Smooth muscle cell (in vitro differentiated cells): ENCODE results near the gene PEX12. TPM values are rescaled to one million over a fixed set of nuclear protein-coding genes. Genes with fewer than 3 reads are reported as not detected.
"Not testable (repeated sequence)": the region's sequence is repeated elsewhere in the genome, so short reads cannot be mapped to it uniquely, and the experiment has no call there.

ENCODE experiments used
- DNase-seq: peaks from one replicate; lab custom pipeline; 2025; ENCODE audit not compliant: unreplicated experiment; lab: John Stamatoyannopoulos, UW
- H2AFZ ChIP-seq: fragments of 200-600 bp; sonication (generic); 2 replicates; pipeline ENCODE4 v1.6.0; 2016; ENCODE audit warnings: antibody characterized with exemption, low read depth, mild to moderate bottlenecking
- H3F3A ChIP-seq: fragments of 200-600 bp; sonication (generic); 2 replicates; pipeline ENCODE4 v1.6.0; 2017; ENCODE audit warnings: antibody characterized with exemption, low read depth
- H3K27ac ChIP-seq: fragments of 200-600 bp; sonication (generic); 2 replicates; pipeline ENCODE4 v1.5.1; 2016; ENCODE audit warnings: low read depth, mild to moderate bottlenecking
- H3K27me3 ChIP-seq: fragments of 200-600 bp; sonication (generic); 2 replicates; pipeline ENCODE4 v1.6.1; 2016; ENCODE audit warnings: low read depth, mild to moderate bottlenecking
- H3K36me3 ChIP-seq: fragments of 200-600 bp; sonication (generic); 2 replicates; pipeline ENCODE4 v1.5.1; 2016; ENCODE audit warnings: low read depth
- H3K4me1 ChIP-seq: fragments of 200-600 bp; sonication (generic); 2 replicates; pipeline ENCODE4 v1.5.1; 2016; ENCODE audit warnings: low read depth
- H3K4me2 ChIP-seq: fragments of 200-600 bp; sonication (generic); 2 replicates; pipeline ENCODE4 v1.6.0; 2016; ENCODE audit warnings: mild to moderate bottlenecking
- H3K4me3 ChIP-seq: fragments of 200-600 bp; sonication (generic); 2 replicates; pipeline ENCODE4 v1.5.1; 2016; ENCODE audit warnings: mild to moderate bottlenecking
- H3K79me2 ChIP-seq: fragments of 200-600 bp; sonication (generic); 2 replicates; pipeline ENCODE4 v1.6.0; 2016; ENCODE audit warnings: low read depth, mild to moderate bottlenecking
- H3K9ac ChIP-seq: fragments of 200-600 bp; sonication (generic); 2 replicates; pipeline ENCODE4 v1.6.0; 2016; ENCODE audit warnings: low read depth
- H3K9me3 ChIP-seq: fragments of 200-600 bp; sonication (generic); replicated peaks from 2 replicates; pipeline ENCODE4 v1.5.1; 2016; ENCODE audit warnings: low read depth
- H4K20me1 ChIP-seq: fragments of 200-600 bp; sonication (generic); 2 replicates; pipeline ENCODE4 v1.6.0; 2016; ENCODE audit warnings: low read depth
- CTCF ChIP-seq: fragments of 200-600 bp; sonication (generic); IDR thresholded peaks from 2 replicates; pipeline ENCODE4 v1.5.1; 2017; ENCODE audit warnings: borderline replicate concordance, mild to moderate bottlenecking, antibody characterized with exemption; ENCODE audit not compliant: insufficient read depth, poor library complexity, severe bottlenecking
- WGBS: methylation state at CpG from one replicate; pipeline ENCODE4 v1.1.7; 2016; ENCODE audit warnings: low lambda C conversion rate; 5-methylcytosine and 5-hydroxymethylcytosine counted together
- polyA plus RNA-seq: library from polyadenylated mRNA; unstranded; fragments of >200 nt; fragmentation: Nextera tagmentation; extraction: Ambion mirVana; gene quantifications from 2 replicates; pipeline ENCODE4 v1.2.1, GENCODE V29; 2016
- total RNA-seq: library from RNA; depleted of rRNA; stranded (reverse); fragments of >200 nt; gene quantifications from 2 replicates; pipeline ENCODE4 v1.2.3, GENCODE V29; 2014

Gene PEX12
- total and polyA plus RNA-seq, 2 experiments from 2014 or later = 2.8 to 8.6 TPM

- H3K4me2 ChIP-seq = no peak overlapping the region
- no peak overlapping the region for H3K4me3 ChIP-seq
- H3K4me1 ChIP-seq = no peaks in the 10 kb centered on the region
- TF ChIP-seq CTCF = no peak
- WGBS = 77% methylated on average over 2 of the region's 2 CpGs
- H4K20me1 ChIP-seq = peaks cover 62% of the 10 kb centered on the region
- H3K27ac ChIP-seq = no peak overlapping the region
- H2AFZ ChIP-seq = no peak overlapping the region
- H3K36me3 ChIP-seq = no peaks in the 10 kb centered on the region
- DNase-seq = no peak
- peaks cover 16% of the 10 kb centered on the region for H3K79me2 ChIP-seq
- no peaks in the 10 kb centered on the region for H3F3A ChIP-seq
- H3K27me3 ChIP-seq = no peaks in the 10 kb centered on the region
- no peak overlapping the region for H3K9ac ChIP-seq
- no peaks in the 10 kb centered on the region for H3K9me3 ChIP-seq
These were observed 39.1 kb upstream of the PEX12 start for GRCh38 chr17:35617505-35617904.

GRCh38 chr17:35616536-35616935 lies 38.2 kb upstream of the PEX12 start:
- no peak overlapping the region for H3K4me2 ChIP-seq
- peaks cover 70% of the 10 kb centered on the region for H4K20me1 ChIP-seq
- no peak for DNase-seq
- H3K9me3 ChIP-seq = no peaks in the 10 kb centered on the region
- TF ChIP-seq CTCF = no peak
- WGBS = 94% methylated on average over 7 of the region's 7 CpGs
- H3K4me3 ChIP-seq = no peak overlapping the region
- H3K79me2 ChIP-seq = peaks cover 16% of the 10 kb centered on the region
- H3K27ac ChIP-seq = no peak overlapping the region
- H3F3A ChIP-seq = peaks cover 4% of the 10 kb centered on the region
- no peaks in the 10 kb centered on the region for H3K4me1 ChIP-seq
- no peaks in the 10 kb centered on the region for H3K36me3 ChIP-seq
- no peaks in the 10 kb centered on the region for H3K27me3 ChIP-seq
- no peak overlapping the region for H2AFZ ChIP-seq
- H3K9ac ChIP-seq = no peak overlapping the region

- H3K4me1 ChIP-seq = no peaks in the 10 kb centered on the region
- no peak for TF ChIP-seq CTCF
- H3K9me3 ChIP-seq = no peaks in the 10 kb centered on the region
- DNase-seq = no peak
- H3K27me3 ChIP-seq = no peaks in the 10 kb centered on the region
- H3K27ac ChIP-seq = no peak overlapping the region
- WGBS = 92% methylated on average over 3 of the region's 3 CpGs
- H3K9ac ChIP-seq = no peak overlapping the region
- H3F3A ChIP-seq = peaks cover 4% of the 10 kb centered on the region
- no peak overlapping the region for H3K4me2 ChIP-seq
- H3K36me3 ChIP-seq = no peaks in the 10 kb centered on the region
- H3K4me3 ChIP-seq = no peak overlapping the region
- peaks cover 68% of the 10 kb centered on the region for H4K20me1 ChIP-seq
- H3K79me2 ChIP-seq = peaks cover 16% of the 10 kb centered on the region
- H2AFZ ChIP-seq = no peak overlapping the region
These were observed 36.4 kb upstream of the PEX12 start for GRCh38 chr17:35614810-35615209.

GRCh38 chr17:35612924-35613521 lies 34.7 kb upstream of the PEX12 start:
- no peak overlapping the region for H3K27ac ChIP-seq
- peak; percentile 57 for TF ChIP-seq CTCF
- no peaks in the 10 kb centered on the region for H3K9me3 ChIP-seq
- peaks cover 59% of the 10 kb centered on the region for H4K20me1 ChIP-seq
- H3K36me3 ChIP-seq = peaks cover 4% of the 10 kb centered on the region
- no peak overlapping the region for H2AFZ ChIP-seq
- H3K27me3 ChIP-seq = no peaks in the 10 kb centered on the region
- peaks cover 4% of the 10 kb centered on the region for H3F3A ChIP-seq
- no peak overlapping the region for H3K4me3 ChIP-seq
- no peak overlapping the region for H3K4me2 ChIP-seq
- no peak for DNase-seq
- no peaks in the 10 kb centered on the region for H3K4me1 ChIP-seq
- H3K9ac ChIP-seq = no peak overlapping the region
- peaks cover 15% of the 10 kb centered on the region for H3K79me2 ChIP-seq
- 56% methylated on average over 2 of the region's 2 CpGs for WGBS

GRCh38 chr17:35610746-35611145 lies 32.4 kb upstream of the PEX12 start:
- not testable (repeated sequence) for H3K9ac ChIP-seq, H3K4me2 ChIP-seq, H3K4me3 ChIP-seq, H3F3A ChIP-seq, H3K79me2 ChIP-seq, H3K27me3 ChIP-seq, H3K4me1 ChIP-seq, H3K27ac ChIP-seq, H2AFZ ChIP-seq, DNase-seq, H3K36me3 ChIP-seq, H3K9me3 ChIP-seq
- 92% methylated on average over 12 of the region's 12 CpGs for WGBS
- peaks cover 44% of the 10 kb centered on the region for H4K20me1 ChIP-seq
